Rectal smooth muscle tissue (tissue), 1 donor: ENCODE data around the gene BRIX1.
A peak's percentile ranks its signal among the peaks of the same experiment; 100 is the strongest.

Experiments
- H3K27ac ChIP-seq: one replicate; pipeline ENCODE4 v1.7.0; 2013; ENCODE audit warnings: low read depth, low read length, inconsistent platforms
- H3K27me3 ChIP-seq: one replicate; pipeline ENCODE4 v1.7.0; 2013; ENCODE audit warnings: low read length; ENCODE audit not compliant: control insufficient read depth, insufficient read depth
- H3K36me3 ChIP-seq: one replicate; pipeline ENCODE4 v1.7.0; 2013; ENCODE audit warnings: low read length; ENCODE audit not compliant: control insufficient read depth, insufficient read depth
- H3K4me1 ChIP-seq: one replicate; pipeline ENCODE4 v1.7.0; 2013; ENCODE audit warnings: low read length; ENCODE audit not compliant: control insufficient read depth, insufficient read depth
- H3K4me3 ChIP-seq: one replicate; pipeline ENCODE4 v1.7.0; 2013; ENCODE audit warnings: low read length
- H3K9ac ChIP-seq: one replicate; pipeline ENCODE4 v1.7.0; 2013; ENCODE audit warnings: low read length

Gene BRIX1

DNA sequence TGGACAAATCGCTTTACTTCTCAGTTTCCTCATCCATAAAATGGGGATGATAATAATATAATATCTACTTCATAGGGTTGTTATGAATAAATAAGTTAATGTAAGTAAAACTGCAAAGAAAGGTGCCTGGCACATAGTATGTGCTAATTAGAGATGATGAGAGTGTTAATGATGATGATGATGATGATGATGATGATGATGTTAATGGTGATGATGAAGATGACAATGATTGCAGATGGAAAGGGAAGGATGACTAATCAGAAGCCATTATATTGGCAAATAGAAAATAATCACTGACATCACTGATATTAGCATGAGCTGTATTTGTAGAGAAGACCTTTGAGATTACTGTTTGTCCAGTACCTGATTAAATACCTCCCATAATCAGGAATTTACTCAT, 20.8 kb upstream of the BRIX1 start:
- no peak overlapping the region for H3K4me3 ChIP-seq

DNA sequence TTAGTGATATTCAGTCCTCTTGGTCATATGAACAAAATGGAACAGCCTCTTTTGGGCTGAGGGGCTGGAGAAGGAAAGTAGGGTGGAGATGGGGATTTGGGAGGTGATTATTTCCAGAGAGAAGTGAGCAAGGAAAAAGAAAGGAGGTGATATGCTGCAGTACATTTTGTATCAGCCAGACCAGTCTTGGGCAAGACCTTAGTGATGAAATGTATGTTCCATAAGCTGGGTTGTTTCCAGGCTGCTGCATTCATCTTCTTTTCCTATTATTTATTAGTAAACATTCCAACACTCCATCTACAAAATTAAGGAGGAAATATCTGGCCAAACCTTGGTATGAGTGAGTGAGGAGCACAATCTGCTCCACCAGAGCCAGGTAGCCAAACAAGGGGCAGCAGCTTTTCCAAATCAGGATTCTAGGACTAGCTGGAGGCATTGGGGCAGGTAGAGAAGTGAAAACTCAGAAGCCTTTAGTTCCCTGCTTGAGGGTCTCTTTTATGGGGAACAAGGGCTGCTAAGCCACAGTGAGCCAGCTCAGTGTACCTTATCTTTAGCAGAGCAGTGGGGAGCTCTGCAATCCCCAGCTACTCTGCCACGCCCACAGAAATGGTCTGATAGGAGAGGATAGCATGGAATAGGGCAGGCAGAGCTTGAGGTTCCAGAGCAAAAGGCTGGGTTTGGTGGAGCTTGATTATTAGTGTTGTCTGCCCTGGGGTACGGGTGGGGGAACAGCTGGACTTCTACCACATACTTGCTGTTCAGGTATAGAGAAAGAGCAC, 19.7 kb upstream of the BRIX1 start:
- no peaks in the 10 kb centered on the region for H3K36me3 ChIP-seq
- H3K27ac ChIP-seq = no peak overlapping the region
- no peak overlapping the region for H3K4me3 ChIP-seq
- H3K4me1 ChIP-seq = peaks cover 4% of the 10 kb centered on the region
- H3K27me3 ChIP-seq = no peaks in the 10 kb centered on the region
- no peak overlapping the region for H3K9ac ChIP-seq

More for the DNA sequence above, 20.8 kb upstream of the BRIX1 start:
- peaks cover 4% of the 10 kb centered on the region for H3K4me1 ChIP-seq
- H3K36me3 ChIP-seq = no peaks in the 10 kb centered on the region
- no peak overlapping the region for H3K27ac ChIP-seq
- no peak overlapping the region for H3K9ac ChIP-seq
- no peaks in the 10 kb centered on the region for H3K27me3 ChIP-seq

- Histone ChIP-seq H3K27ac (no peak overlapping the region), H3K27me3 (no peaks in the 10 kb centered on the region), H3K4me1 (peaks cover 4% of the 10 kb centered on the region), H3K9ac (no peak overlapping the region), H3K36me3 (no peaks in the 10 kb centered on the region), H3K4me3 (no peak overlapping the region)
Observed at GRCh38 chr5:34897646-34898045, 17.9 kb upstream of the BRIX1 start.

DNA sequence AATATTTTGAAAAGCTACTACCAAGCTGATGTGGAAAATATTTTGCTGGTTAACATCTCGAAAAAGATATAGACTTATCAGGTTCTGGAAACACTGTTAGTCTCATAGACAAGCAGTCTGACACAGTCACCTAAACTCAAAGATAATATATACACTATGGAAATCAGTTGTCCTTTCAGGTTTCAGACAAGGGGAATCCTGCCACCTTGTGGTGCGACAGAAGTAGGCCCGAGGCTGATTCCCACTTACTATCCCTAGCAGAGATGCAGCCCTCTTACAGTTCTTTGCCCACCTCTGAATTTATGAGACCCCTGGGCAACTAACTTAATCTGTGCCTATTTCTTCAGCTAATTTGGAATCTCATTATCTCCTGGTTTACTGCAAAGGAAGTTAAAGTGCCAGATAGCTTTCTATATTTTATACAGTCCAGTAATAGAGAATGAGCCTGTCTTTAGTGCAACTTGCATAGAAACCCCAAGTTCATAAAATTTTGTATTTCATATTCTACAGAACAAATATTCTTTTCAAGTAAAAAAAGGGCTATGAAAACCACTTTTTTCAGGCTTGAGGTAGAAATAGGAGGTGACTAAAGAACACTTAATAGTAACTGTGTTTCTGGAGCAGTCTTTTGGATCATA, 17.1 kb upstream of the BRIX1 start:
- Histone ChIP-seq H3K27me3 (no peaks in the 10 kb centered on the region), H3K36me3 (no peaks in the 10 kb centered on the region), H3K27ac (no peak overlapping the region), H3K9ac (no peak overlapping the region), H3K4me1 (peaks cover 4% of the 10 kb centered on the region), H3K4me3 (no peak overlapping the region)

DNA sequence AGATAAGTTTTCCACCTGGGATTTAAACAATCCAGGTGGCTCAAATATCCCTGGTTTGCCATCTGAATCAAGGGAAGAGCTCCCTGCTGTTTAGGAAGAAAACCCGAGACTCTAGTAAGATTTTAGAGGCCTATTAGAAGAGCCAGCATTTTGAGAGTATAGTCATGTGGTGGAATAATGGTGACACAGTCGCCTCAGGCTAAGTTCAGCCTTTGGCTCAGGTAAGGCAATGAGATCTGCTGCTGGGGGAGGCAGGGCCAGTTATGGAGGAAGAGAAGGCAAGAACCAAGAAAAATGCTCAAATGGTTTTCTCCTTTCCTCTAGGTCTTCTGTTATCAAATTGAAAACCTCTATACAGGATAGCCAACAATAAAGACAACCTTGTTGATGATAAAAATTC, 16.4 kb upstream of the BRIX1 start:
- no peak overlapping the region for H3K27ac ChIP-seq
- H3K4me1 ChIP-seq = peaks cover 4% of the 10 kb centered on the region
- no peaks in the 10 kb centered on the region for H3K27me3 ChIP-seq
- H3K36me3 ChIP-seq = no peaks in the 10 kb centered on the region
- no peak overlapping the region for H3K9ac ChIP-seq
- no peak overlapping the region for H3K4me3 ChIP-seq

DNA sequence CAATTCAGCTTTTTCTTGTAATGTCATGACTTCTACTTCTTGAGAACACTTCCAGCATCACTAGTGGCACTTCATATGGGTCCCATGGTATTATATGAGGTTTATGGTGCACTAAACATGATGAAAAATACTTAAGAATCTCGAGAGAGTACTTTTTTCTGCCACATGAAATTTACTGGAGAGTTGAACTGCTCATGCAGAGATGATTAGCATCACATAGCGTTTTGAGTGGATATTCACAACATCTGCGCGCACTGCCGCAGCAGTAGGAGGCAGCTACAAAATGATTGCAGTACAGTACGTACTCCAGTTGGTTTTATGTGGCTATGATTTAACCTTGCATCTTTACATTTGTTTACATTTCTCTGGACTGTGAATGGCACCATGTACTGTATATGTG, 14.9 kb upstream of the BRIX1 start:
- H3K27me3 ChIP-seq = no peaks in the 10 kb centered on the region
- no peak overlapping the region for H3K27ac ChIP-seq
- H3K9ac ChIP-seq = no peak overlapping the region
- H3K4me1 ChIP-seq = peaks cover 4% of the 10 kb centered on the region
- no peak overlapping the region for H3K4me3 ChIP-seq
- H3K36me3 ChIP-seq = no peaks in the 10 kb centered on the region

DNA sequence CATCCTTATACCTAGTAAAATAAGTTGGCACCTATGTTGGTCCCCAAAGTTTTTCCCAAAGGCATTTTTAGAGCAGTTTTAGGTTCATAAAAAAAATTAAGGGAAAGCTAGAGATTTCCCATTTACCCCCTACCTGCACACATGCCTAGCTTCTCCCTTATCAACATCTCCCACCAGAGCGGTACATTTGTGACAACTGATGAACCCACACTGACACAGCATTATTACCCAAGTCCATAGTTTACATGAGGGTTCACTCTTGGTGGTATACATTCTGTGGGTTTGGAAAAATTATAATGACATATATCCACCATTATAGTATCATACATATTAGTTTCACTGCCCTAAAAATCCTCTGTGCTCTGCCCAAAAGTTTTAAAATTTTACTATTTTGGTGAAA, 12.3 kb upstream of the BRIX1 start:
- H3K9ac ChIP-seq = no peak overlapping the region
- no peaks in the 10 kb centered on the region for H3K27me3 ChIP-seq
- H3K27ac ChIP-seq = no peak overlapping the region
- no peak overlapping the region for H3K4me3 ChIP-seq
- no peaks in the 10 kb centered on the region for H3K4me1 ChIP-seq
- no peaks in the 10 kb centered on the region for H3K36me3 ChIP-seq

DNA sequence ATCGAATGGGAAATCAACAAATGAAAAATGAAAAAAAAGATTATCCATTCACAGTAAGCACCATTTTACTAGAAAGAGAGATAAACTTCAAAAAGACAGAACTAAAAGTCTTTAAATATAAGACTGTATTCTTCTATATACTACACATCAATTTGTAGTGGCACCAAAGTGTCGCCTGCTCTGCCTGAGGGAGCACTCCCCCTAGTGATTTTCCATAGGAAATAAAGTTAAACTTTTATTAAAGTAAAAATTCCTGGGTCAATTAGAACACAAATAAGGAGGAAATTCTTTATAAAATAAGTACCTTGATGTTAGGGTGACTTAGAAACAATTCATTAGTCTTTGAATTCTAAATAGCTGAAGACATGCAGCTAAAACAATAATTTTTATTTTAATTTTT, 9.9 kb upstream of the BRIX1 start:
- Histone ChIP-seq H3K36me3 (peaks cover 2% of the 10 kb centered on the region), H3K4me1 (no peaks in the 10 kb centered on the region), H3K4me3 (no peak overlapping the region), H3K27me3 (no peaks in the 10 kb centered on the region), H3K27ac (no peak overlapping the region), H3K9ac (no peak overlapping the region)

DNA sequence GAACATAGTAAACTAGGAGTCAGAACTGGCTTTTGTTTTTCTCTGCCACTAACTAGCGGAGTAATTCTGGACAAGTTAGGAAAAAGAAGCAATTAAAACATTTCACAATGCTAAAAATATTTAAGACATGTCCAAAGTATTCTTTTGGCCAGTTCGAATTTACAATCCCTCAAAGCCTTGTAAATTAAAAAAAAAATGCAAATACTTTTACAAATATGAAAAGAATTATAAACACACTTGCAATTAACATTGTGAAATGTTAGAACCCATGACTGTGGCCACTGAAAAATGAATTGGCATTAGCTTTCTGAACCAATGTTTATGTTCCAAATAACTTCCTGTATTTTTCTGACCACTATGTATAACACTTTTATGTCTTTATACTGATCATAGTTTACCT, 2.4 kb upstream of the BRIX1 start:
- Histone ChIP-seq H3K27ac (no peak overlapping the region), H3K4me1 (peaks cover 15% of the 10 kb centered on the region), H3K4me3 (no peak overlapping the region), H3K9ac (no peak overlapping the region), H3K36me3 (peaks cover 11% of the 10 kb centered on the region), H3K27me3 (no peaks in the 10 kb centered on the region)

DNA sequence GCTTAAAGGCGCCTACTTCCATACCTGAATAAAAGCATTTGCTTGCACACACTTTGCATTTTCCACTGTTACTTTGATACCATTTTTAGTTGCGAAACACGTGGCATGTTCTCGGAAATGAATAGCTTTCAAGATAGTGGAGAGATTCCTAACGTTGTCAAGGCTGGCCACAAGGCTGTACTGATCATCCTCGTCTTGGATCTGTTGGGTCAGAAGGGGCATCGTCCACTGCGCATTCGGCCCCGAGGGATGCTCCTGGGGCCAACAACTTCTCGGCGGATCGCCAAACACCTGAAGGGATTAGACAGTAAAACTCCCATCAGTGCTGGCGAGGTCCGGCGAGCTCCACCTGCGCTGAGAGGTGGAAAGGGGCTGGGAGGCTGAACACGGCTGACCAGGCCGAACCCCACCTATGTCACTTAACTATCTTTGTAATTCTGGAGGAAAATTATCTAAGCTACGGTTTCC, 806 bp upstream of the BRIX1 start:
- Histone ChIP-seq H3K36me3 (peaks cover 9% of the 10 kb centered on the region), H3K9ac (peak overlapping the region; percentile 59), H3K27ac (peak overlapping the region; percentile 68), H3K4me1 (peaks cover 15% of the 10 kb centered on the region), H3K27me3 (no peaks in the 10 kb centered on the region), H3K4me3 (peak overlapping the region; percentile 99)

DNA sequence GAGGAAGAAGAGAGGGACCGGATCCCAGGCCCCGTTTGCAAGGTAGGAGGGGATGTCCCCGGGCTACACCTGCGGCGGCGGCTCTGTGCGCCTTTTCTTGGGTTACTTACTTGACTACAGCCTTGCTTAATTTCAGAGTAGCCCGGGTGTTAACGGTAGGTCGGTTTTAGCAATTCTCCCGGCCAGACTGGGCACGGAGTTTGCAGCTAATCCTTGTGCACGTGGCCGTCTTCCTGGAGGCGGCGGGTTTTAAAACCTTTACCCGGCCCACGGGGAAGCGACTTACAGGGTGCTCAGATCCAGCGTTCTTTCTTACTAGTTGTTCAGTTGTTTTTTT, 313 bp downstream of the BRIX1 start:
- Histone ChIP-seq H3K4me1 (peaks cover 15% of the 10 kb centered on the region), H3K27ac (peak overlapping the region; percentile 68), H3K36me3 (peaks cover 8% of the 10 kb centered on the region), H3K9ac (peak overlapping the region; percentile 84), H3K4me3 (peak overlapping the region; percentile 99), H3K27me3 (no peaks in the 10 kb centered on the region)

- peak overlapping the region; percentile 99 for H3K4me3 ChIP-seq
- no peaks in the 10 kb centered on the region for H3K27me3 ChIP-seq
- no peak overlapping the region for H3K27ac ChIP-seq
- H3K36me3 ChIP-seq = peaks cover 7% of the 10 kb centered on the region
- H3K9ac ChIP-seq = peak overlapping the region; percentile 84
- peaks cover 15% of the 10 kb centered on the region for H3K4me1 ChIP-seq
Observed at GRCh38 chr5:34916518-34916917, 1.0 kb downstream of the BRIX1 start.

GRCh38 chr5:34918025-34918424, 2.5 kb downstream of the BRIX1 start:
- Histone ChIP-seq H3K27me3 (no peaks in the 10 kb centered on the region), H3K4me1 (peaks cover 15% of the 10 kb centered on the region), H3K36me3 (peaks cover 6% of the 10 kb centered on the region), H3K4me3 (no peak overlapping the region), H3K9ac (no peak overlapping the region), H3K27ac (no peak overlapping the region)
